ENCODE results near the gene MAT2A. TPM values are rescaled to one million over a fixed set of nuclear protein-coding genes. Genes with fewer than 3 reads are reported as not detected.

The MAT2A gene
- total RNA-seq, 1 donor from 2014 or later: 168 TPM

- DNase-seq (ENCODE audit: low spot score): no peak
- intact Hi-C loops (cut with DNase I): no loop called here
- no peak for ATAC-seq
These were observed 15.7 kb upstream of the MAT2A start for GRCh38 chr2:85523062-85523902.

DNA sequence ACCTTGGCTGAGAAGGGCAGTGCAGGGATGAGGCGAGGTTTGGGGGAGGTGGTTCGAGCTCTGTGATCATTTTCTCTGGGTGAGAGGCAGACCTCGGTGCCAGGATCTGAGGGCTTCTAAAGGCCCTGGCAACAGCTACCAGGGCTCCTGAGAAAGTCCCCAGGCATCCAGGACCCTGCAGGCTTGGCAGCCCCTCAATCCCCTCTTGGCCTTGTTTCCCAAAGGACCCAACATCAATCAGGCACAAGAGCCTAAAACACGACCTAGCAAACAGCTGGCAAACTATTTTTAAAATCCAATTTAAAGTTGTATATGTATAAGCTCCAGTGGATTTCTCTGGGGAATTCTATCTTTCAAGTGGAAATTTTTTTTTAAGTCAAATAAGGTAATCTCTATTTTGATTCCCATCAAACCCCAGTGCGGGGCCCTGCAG lies 15.0 kb upstream of the MAT2A start:
- ATAC-seq: no peak
- no peak for DNase-seq (ENCODE audit: low spot score)
- intact Hi-C loops (cut with DNase I): no loop called here

DNA sequence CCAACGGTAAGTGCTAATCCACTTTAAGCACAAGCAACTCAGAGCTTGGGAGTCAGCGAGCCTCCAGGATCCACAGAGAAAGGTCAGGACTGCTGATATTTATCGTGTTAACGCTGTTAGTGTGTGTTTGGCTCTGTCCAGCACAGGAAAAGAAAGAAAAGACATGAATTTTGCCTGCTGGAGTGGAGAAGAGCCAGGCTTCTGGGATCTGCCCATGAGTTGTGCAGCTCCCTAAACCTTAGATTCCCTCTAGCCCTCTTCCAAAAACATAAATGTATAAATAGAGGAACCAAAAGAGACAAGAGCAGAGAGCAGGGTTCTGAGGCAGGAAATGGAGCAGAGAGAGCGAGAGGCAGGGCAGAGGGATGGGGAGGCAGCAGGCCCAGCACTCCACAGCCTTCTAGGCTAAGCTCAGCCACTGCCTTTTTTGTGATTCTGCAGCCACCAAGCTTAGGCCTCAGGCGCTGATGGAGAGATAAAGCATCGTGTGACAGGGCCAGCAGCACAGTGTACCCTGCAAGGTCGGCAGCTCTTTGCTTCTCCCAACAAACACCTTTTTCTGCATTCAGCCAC lies 14.5 kb upstream of the MAT2A start:
- peak; percentile 78 for ATAC-seq
- intact Hi-C loops (cut with DNase I): no loop called here
- no peak for DNase-seq (ENCODE audit: low spot score)

- DNase-seq (ENCODE audit: low spot score) (no peak), ATAC-seq (peak; percentile 30)
- intact Hi-C loops (cut with DNase I): no loop called here
These were observed 13.9 kb upstream of the MAT2A start for GRCh38 chr2:85525029-85525428.

DNA sequence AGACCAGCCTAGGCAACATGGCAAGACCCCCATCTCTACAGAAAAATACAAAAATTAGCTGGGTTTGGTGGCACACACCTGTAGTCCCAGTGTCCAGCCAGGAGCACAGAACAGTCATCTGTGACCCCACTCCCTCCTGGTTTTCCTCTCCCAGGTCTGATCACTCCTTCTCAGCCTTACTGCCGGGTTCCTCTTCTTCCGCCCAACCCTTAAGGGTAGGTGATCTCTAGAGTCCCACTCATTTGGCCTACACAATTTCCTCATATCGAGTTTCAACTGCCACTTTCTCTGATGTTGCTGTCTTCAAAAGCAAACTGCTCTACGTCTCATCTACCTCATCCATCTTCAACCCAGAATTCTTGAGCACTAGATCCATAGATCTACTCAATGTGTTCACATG lies 13.4 kb upstream of the MAT2A start:
- DNase-seq (ENCODE audit: low spot score): no peak
- intact Hi-C loops (cut with DNase I): no loop called here
- no peak for ATAC-seq

DNA sequence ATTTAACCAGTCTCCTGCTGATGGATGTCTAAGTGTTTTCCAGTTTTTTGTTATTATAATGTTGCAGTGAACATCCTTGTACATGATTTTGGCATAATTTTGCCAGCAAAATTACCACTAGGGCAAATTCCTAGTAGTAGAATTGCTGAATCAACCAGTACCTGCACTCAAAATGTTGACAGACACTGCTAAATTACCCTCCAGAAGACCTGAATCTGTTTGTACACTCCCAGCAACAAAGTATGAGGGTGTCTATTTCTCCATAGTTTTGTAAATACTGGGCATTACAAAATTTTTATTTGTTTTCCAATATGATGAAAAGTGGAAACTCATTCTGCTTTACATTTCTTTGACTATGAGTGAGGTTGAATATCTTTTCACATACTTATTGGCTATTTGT lies 11.2 kb upstream of the MAT2A start:
- intact Hi-C loops (cut with DNase I): no loop called here
- ATAC-seq (no peak), DNase-seq (ENCODE audit: low spot score) (no peak)

- intact Hi-C loops (cut with DNase I): no loop called here
- no peak for ATAC-seq
These were observed 10.6 kb upstream of the MAT2A start for GRCh38 chr2:85528355-85528754.

DNA sequence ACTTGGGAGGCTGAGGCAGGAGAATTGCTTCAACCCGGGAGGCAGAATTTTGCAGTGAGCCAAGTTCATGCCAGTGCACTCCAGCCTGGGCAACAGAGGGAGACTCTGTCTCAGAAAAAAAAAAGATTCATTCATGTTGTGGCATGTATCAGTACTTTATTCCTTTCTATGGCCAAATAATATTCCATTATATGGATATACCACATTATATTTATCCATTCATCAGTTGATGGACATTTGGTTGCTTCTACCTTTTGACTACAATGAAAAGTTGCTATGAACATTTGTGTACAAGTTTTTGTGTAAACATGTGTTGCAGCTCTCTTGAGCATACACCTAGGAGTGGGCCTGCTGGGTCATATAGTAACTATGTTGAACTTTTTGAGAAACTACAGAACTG lies 9.2 kb upstream of the MAT2A start:
- DNase-seq (ENCODE audit: low spot score) (no peak), ATAC-seq (no peak)
- intact Hi-C loops (cut with DNase I): no loop called here

More at GRCh38 chr2:85528355-85528754, 10.6 kb upstream of the MAT2A start:
- no peak for DNase-seq (ENCODE audit: low spot score)

DNA sequence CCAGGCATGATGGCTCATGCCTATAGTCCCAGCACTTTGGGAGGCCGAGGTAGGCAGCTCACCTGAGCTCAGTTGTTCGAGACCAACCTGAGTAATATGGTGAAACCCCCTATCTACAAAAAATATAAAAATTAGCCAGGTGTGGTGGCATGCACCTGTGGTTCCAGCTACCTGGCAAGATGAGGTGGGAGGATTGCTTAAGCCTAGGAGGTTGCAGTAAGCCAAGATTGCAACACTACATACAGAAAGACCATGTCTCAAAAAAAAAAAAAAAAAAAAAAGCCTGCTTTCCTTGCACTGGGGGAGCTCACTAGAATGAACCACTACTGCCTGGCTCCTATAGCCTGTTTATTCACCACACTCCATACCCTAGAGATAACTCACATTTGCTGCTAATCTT lies 7.4 kb upstream of the MAT2A start:
- intact Hi-C loops (cut with DNase I): no loop called here
- ATAC-seq: no peak
- DNase-seq (ENCODE audit: low spot score): no peak

DNA sequence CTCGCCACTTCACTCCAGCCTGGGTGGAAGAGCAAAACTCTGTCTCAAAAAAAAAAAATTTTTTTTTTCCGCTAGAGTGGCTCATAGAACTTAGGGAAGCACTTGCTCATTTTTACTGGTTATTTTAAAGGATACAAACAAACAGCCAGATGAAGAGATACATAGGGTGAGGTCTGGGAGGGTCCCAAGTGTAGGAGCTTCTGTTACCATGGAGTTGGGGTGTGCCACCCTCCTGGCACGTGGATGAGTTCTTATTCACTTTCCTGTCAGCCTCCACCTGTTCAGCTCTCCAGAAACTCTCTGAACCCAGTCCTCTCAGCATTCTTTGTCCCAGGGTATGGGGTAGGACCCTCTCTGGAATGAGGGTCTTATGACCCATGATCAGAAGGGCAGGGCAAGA lies 4.9 kb upstream of the MAT2A start:
- ATAC-seq (no peak), DNase-seq (ENCODE audit: low spot score) (no peak)
- intact Hi-C loops (cut with DNase I): no loop called here

DNA sequence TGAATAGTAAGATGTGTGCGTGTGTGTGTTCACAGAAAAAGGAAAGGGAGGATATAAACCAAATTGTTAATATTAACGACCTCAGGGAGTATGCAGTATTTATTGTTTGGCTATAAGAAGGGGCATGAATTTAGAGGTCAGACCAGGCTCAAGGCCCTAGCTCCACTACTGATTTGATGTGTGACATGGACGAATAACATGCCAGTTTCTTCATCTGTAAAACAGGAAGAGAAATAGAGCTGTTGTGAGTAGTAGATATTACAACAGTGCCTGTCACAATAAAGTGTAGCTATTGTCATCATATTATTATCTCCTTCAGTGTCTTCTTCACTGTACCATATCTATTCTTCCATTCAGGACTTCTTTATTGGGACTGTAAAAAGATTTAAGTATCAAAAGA lies 4.1 kb upstream of the MAT2A start:
- no peak for DNase-seq (ENCODE audit: low spot score)
- no peak for ATAC-seq
- intact Hi-C loops (cut with DNase I): loop anchor here (5.0 kb wide), 1 partner anchor 113 kb away; no protein-coding TSS in a partner anchor

DNA sequence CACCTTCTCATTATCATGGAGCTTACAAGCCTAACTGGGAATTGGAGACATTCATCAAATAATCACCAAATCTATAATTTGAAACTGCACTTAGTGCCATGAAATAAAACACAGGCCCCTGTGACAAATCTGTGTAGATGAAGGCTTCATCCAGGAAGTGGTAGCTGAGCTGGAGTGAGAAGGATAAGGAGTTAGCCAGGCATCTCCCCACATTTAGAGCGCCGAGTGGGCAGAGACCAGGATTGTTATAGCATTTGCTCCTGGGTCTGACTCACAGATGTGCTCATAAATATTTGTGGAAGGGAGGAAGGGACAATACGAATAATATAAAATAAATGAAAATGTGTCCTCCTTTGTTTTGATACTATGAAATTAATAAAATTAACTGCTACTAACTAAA lies 2.5 kb upstream of the MAT2A start:
- intact Hi-C loops (cut with DNase I): loop anchor here (5.0 kb wide), 1 partner anchor 114 kb away; no protein-coding TSS in a partner anchor
- DNase-seq (ENCODE audit: low spot score) (no peak), ATAC-seq (no peak)

DNA sequence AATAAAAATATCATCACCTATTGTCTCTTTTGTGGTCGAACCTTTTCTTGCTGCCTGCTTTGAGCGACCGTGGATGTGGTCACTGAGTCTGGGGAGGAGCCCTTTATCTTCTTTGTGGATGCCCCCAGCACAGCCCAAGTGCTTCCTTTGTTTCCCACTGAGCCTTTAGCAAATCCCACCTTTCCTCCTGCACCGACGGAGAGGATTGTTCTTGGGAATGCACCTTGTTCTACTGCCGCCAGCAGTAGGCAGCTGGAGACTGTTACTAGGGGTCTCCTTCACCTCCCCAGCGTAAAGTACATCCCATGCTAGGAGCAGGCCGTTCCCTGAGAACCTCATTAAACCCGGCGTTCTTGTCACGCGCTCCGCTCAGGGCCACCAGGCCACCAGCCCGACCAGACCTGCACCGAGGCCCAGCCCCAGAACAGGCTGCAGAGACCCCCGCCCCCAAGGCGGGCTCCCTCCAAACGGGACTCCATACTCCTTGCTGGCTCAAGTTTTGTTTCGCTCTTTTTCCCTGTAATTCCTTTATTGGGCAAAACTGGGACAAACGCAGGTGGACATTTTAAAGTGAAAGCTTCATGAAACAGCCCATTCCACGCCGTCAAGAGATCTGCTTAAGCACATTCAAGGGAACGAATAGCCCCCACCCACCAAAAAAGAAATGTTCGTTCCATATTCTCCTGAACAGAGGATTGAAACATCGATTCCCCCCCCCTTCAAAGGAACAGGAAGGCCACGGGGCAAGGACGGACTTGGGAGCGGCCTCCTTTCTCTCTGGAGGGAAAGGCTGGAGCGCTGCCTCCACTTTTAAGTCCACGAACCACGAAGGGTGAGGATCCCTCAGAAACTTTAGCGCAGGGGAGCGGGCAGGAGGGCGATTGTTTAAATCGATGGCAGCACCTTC lies 1.1 kb upstream of the MAT2A start:
- ATAC-seq: peak; percentile 63
- peak; percentile 78 for DNase-seq (ENCODE audit: low spot score)
- intact Hi-C loops (cut with DNase I): loop anchor here (5.0 kb wide), 1 partner anchor 116 kb away; no protein-coding TSS in a partner anchor

GRCh38 chr2:85539361-85540132 lies 579 bp downstream of the MAT2A start:
- ATAC-seq (peak; percentile 59), DNase-seq (ENCODE audit: low spot score) (peak; percentile 83)
- intact Hi-C loops (cut with DNase I): loop anchor here (5.0 kb wide), 1 partner anchor 117 kb away; no protein-coding TSS in a partner anchor

GRCh38 chr2:85540133-85540648 lies 1.2 kb downstream of the MAT2A start:
- intact Hi-C loops (cut with DNase I): no loop called here
- no peak for ATAC-seq

GRCh38 chr2:85541262-85541661 lies 2.3 kb downstream of the MAT2A start:
- ATAC-seq: no peak
- intact Hi-C loops (cut with DNase I): no loop called here
- DNase-seq (ENCODE audit: low spot score): no peak

More at GRCh38 chr2:85540133-85540648, 1.2 kb downstream of the MAT2A start:
- no peak for DNase-seq (ENCODE audit: low spot score)

GRCh38 chr2:85541753-85542457 lies 2.9 kb downstream of the MAT2A start:
- DNase-seq (ENCODE audit: low spot score): no peak
- intact Hi-C loops (cut with DNase I): no loop called here

GRCh38 chr2:85542777-85543176 lies 3.8 kb downstream of the MAT2A start:
- intact Hi-C loops (cut with DNase I): no loop called here
- no peak for ATAC-seq
- DNase-seq (ENCODE audit: low spot score): no peak

More at GRCh38 chr2:85541753-85542457, 2.9 kb downstream of the MAT2A start:
- ATAC-seq: no peak
